ENCODE data around the gene NPC1.

NPC1 gene

DNA sequence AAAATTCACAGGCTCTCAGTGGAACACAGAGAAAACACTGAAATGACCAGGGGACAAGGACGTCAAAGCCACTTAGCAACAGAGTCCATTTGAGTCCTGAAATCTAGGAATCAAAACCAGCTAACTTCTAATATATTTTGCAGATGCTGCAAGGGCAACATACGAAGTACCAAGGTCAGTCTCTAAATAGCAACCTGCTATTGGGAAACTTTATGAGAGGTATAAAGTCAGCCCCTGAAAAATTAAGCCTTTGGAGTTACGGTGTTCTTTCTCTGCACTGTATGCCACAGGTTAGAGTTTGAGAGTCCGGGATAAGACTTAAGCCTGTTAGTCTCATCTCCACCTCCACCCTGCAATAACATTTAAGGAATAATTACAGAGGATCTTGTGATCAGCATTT, 13.3 kb downstream of the NPC1 start:
- ATAC-seq (ENCODE audit: low read depth): no peak
- no peak overlapping the region for H3K4me3 ChIP-seq (ENCODE audit: severe bottlenecking)
- no peaks in the 10 kb centered on the region for H3K27me3 ChIP-seq (ENCODE audit: insufficient read depth, poor library complexity, severe bottlenecking)
- peaks cover 14% of the 10 kb centered on the region for H3K4me1 ChIP-seq (ENCODE audit: insufficient read depth, poor library complexity, severe bottlenecking)
- TF ChIP-seq, protein P1, sequence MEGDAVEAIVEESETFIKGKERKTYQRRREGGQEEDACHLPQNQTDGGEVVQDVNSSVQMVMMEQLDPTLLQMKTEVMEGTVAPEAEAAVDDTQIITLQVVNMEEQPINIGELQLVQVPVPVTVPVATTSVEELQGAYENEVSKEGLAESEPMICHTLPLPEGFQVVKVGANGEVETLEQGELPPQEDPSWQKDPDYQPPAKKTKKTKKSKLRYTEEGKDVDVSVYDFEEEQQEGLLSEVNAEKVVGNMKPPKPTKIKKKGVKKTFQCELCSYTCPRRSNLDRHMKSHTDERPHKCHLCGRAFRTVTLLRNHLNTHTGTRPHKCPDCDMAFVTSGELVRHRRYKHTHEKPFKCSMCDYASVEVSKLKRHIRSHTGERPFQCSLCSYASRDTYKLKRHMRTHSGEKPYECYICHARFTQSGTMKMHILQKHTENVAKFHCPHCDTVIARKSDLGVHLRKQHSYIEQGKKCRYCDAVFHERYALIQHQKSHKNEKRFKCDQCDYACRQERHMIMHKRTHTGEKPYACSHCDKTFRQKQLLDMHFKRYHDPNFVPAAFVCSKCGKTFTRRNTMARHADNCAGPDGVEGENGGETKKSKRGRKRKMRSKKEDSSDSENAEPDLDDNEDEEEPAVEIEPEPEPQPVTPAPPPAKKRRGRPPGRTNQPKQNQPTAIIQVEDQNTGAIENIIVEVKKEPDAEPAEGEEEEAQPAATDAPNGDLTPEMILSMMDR (IDR thresholded peaks at IDR 0.05; ENCODE audit: poor library complexity, severe bottlenecking): no peak
- no peak for DNase-seq (ENCODE audit: low spot score)
- no peaks in the 10 kb centered on the region for H3K9me3 ChIP-seq (ENCODE audit: severe bottlenecking)
- H3K36me3 ChIP-seq (ENCODE audit: low read depth): peaks cover 80% of the 10 kb centered on the region
- H3K27ac ChIP-seq (ENCODE audit: poor library complexity, severe bottlenecking): no peak overlapping the region

DNA sequence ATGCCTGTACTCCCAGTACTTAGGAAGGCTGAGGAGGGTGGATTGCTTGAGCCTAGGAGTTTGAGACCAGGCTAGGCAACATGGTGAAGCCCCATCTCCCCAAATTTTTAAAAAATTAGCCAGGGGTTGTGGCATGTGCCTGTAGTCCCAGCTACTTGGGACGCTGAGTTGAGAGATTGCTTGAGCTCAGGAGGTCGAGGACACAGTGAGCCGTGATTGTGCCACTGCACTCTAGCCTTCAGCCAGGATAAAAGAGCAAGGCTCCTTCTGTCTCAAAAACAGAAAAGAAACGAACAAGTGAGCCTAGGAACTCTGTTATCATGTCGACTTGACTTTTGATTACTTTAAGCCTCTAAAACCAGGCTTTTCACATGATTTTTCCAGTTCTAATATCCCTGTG, 13.7 kb downstream of the NPC1 start:
- TF ChIP-seq, protein P1 (IDR thresholded peaks at IDR 0.05; ENCODE audit: poor library complexity, severe bottlenecking): no peak
- no peak for ATAC-seq (ENCODE audit: low read depth)
- H3K36me3 ChIP-seq (ENCODE audit: low read depth): peaks cover 85% of the 10 kb centered on the region

DNA sequence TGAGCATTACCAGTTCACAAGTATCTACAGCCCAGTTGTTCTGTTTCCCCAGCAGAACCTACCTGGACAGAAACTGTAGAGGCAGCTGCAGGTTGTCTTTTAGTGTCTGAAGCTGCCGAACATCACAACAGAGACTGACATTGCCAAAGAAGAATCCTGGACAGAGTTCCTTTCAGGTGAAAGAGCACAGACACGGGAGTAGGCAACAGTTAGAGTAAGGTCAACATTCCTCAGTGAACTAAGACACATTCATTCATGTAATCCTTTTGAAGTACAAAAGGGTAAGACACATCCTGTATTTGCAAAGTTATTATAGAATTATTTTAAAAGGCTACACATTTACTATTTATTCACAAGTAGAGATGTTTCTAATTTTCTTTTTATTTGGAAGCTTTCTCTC, 14.3 kb downstream of the NPC1 start:
- DNase-seq (ENCODE audit: low spot score): no peak
- peaks cover 90% of the 10 kb centered on the region for H3K36me3 ChIP-seq (ENCODE audit: low read depth)
- no peak overlapping the region for H3K4me3 ChIP-seq (ENCODE audit: severe bottlenecking)
- no peaks in the 10 kb centered on the region for H3K27me3 ChIP-seq (ENCODE audit: insufficient read depth, poor library complexity, severe bottlenecking)
- TF ChIP-seq, protein P1 (IDR thresholded peaks at IDR 0.05; ENCODE audit: poor library complexity, severe bottlenecking): no peak
- no peak for ATAC-seq (ENCODE audit: low read depth)
- H3K4me1 ChIP-seq (ENCODE audit: insufficient read depth, poor library complexity, severe bottlenecking): peaks cover 14% of the 10 kb centered on the region
- H3K27ac ChIP-seq (ENCODE audit: poor library complexity, severe bottlenecking): no peak overlapping the region
- H3K9me3 ChIP-seq (ENCODE audit: severe bottlenecking): no peaks in the 10 kb centered on the region

More for the DNA sequence above, 13.7 kb downstream of the NPC1 start:
- Histone ChIP-seq H3K4me1 (ENCODE audit: insufficient read depth, poor library complexity, severe bottlenecking) (peaks cover 14% of the 10 kb centered on the region), H3K27ac (ENCODE audit: poor library complexity, severe bottlenecking) (no peak overlapping the region), H3K9me3 (ENCODE audit: severe bottlenecking) (no peaks in the 10 kb centered on the region), H3K4me3 (ENCODE audit: severe bottlenecking) (no peak overlapping the region), H3K27me3 (ENCODE audit: insufficient read depth, poor library complexity, severe bottlenecking) (no peaks in the 10 kb centered on the region)
- no peak for DNase-seq (ENCODE audit: low spot score)

DNA sequence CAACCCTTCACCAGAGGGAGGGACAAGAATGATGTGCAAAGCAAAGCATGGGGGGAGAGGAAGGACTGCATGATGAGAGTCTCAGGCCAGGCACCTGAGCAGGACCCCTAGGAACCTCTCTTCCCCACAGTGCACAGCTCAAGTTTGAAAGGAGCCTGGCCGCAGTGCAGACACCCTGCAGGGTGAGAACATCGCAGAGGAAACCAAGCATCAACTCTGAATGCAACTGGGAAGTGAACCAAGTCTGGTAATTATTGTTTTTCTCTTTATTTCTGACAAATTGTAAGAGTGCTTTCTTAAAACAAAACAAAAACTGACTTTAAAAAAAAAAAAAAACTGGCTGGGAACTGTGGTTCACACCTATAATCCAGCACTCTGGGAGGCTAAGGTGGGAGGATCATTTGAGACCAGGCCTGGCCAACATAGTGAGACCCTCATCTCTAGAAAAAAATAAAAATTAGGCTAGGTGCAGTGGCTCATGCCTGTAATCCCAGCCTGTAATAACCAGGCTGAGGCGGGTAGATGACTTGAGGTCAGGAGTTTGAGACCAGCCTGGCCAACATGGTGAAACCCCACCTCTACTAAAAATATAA, 15.3 kb downstream of the NPC1 start:
- Histone ChIP-seq H3K27ac (ENCODE audit: poor library complexity, severe bottlenecking) (no peak overlapping the region), H3K27me3 (ENCODE audit: insufficient read depth, poor library complexity, severe bottlenecking) (no peaks in the 10 kb centered on the region), H3K9me3 (ENCODE audit: severe bottlenecking) (no peaks in the 10 kb centered on the region), H3K4me1 (ENCODE audit: insufficient read depth, poor library complexity, severe bottlenecking) (peaks cover 14% of the 10 kb centered on the region), H3K36me3 (ENCODE audit: low read depth) (peaks cover 95% of the 10 kb centered on the region), H3K4me3 (ENCODE audit: severe bottlenecking) (no peak overlapping the region)
- TF ChIP-seq, protein P1 (IDR thresholded peaks at IDR 0.05; ENCODE audit: poor library complexity, severe bottlenecking): no peak
- ATAC-seq (ENCODE audit: low read depth) (no peak), DNase-seq (ENCODE audit: low spot score) (no peak)

DNA sequence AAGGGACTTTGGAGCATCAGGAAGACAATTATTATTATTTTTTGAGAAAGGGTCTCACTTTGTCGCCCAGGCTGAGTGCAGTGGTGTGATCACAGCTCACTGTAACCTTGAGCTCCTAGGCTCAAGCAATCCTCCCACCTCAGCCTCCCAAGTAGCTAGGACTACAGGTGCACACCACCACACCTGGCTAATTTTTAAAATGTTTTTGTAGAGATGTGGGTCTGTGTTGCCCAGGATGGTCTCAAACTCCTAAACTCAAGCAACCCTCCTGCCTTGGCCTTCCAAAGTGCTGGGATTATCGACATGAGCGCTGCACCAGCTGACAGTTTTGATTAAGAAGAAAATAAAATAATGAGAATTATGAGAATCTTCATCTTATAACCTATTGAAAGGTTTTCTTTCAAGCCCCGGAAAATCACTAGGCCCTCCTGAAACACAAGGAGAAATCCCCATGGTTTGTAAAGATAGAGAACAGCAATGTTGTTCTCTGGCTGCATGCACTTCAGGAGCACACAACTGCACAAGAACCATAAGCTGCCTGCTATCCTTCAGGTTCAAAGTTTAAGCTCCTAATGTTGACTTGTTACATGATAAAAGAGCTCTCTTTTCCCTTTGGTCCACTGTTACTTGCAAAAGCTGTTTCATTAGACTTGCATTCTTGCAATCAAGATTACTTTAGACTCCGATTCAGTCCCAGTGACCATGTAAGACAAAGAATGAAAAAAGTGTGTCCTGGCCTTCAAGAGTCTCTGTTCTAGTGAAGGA, 16.8 kb downstream of the NPC1 start:
- DNase-seq (ENCODE audit: low spot score) (no peak), ATAC-seq (ENCODE audit: low read depth) (no peak)
- no peaks in the 10 kb centered on the region for H3K9me3 ChIP-seq (ENCODE audit: severe bottlenecking)
- peaks cover 8% of the 10 kb centered on the region for H3K4me1 ChIP-seq (ENCODE audit: insufficient read depth, poor library complexity, severe bottlenecking)
- H3K4me3 ChIP-seq (ENCODE audit: severe bottlenecking): no peak overlapping the region
- H3K27ac ChIP-seq (ENCODE audit: poor library complexity, severe bottlenecking): no peak overlapping the region
- H3K27me3 ChIP-seq (ENCODE audit: insufficient read depth, poor library complexity, severe bottlenecking): no peaks in the 10 kb centered on the region
- peaks cover 96% of the 10 kb centered on the region for H3K36me3 ChIP-seq (ENCODE audit: low read depth)
- TF ChIP-seq, protein P1 (IDR thresholded peaks at IDR 0.05; ENCODE audit: poor library complexity, severe bottlenecking): no peak

Measured in RWPE2 (cell line).